Lower leg skin (tissue), 3 donors: ENCODE results near the gene REG1A.

ENCODE experiments used
- CTCF ChIP-seq, 3 donors: fragments of 450-650 bp; IDR thresholded peaks; one replicate each; pipeline ENCODE4 v1.5.1; 2016; ENCODE audit warnings: antibody characterized with exemption in 3 of 3, mild to moderate bottlenecking in 3 of 3, moderate library complexity in 2 of 3
- POLR2A ChIP-seq, 2 donors: fragments of 450-650 bp; IDR thresholded peaks; one replicate each; pipeline ENCODE4 v1.6.1; 2016 to 2017; ENCODE audit warnings: antibody characterized with exemption in 2 of 2, mild to moderate bottlenecking in 1 of 2, moderate library complexity in 1 of 2

- no peak for TF ChIP-seq POLR2A (IDR thresholded peaks at IDR 0.05)
- no peak for TF ChIP-seq CTCF (IDR thresholded peaks at IDR 0.05)
These were observed 3.0 kb upstream of the REG1A start for GRCh38 chr2:79116997-79117928.
